Spleen (tissue), 7 donors: Measurements from ENCODE around the gene USP2.

ENCODE experiments used
- CTCF ChIP-seq, 11 experiments: fragments of 200-600 bp in 7 of 11; fragments of 450-650 bp in 4 of 11; sonication (generic) in 4 of 11; IDR thresholded peaks in 8 of 11; conservative IDR thresholded peaks in 3 of 11; 1 replicate in 7 of 11; 2 replicates in 4 of 11; pipeline versions ENCODE4 v1.4.0 to v1.8.0; 2016 to 2021; ENCODE audit warnings: antibody characterized with exemption in 11 of 11, inconsistent platforms in 4 of 11, mild to moderate bottlenecking in 1 of 11
- POLR2A ChIP-seq, 3 donors: fragments of 450-650 bp; IDR thresholded peaks; one replicate each; pipeline ENCODE4 v1.5.1; 2017; ENCODE audit warnings: antibody characterized with exemption in 3 of 3, mild to moderate bottlenecking in 1 of 3
- donor health status: DM: no; HTN: no; CAD: no; lungs with moderate emphysema.
- donor health status: DM: no; HTN: no; CAD: no.
- donor health status: DM: no; HTN: no; CAD: no.

GRCh38 chr11:119365071-119365591 is 16.4 kb downstream of the USP2 start:
- TF ChIP-seq CTCF (IDR thresholded peaks at IDR 0.05 in 8 of 11, conservative IDR thresholded peaks at IDR 0.05 in 3 of 11) (no peak), POLR2A (IDR thresholded peaks at IDR 0.05) (no peak)
